OCI-LY1 (cell line): ENCODE measurements around the gene PIGT.

Experiments
- CTCF ChIP-seq: fragments of 200-600 bp; sonication (generic), shearing (Covaris generic); IDR thresholded peaks from 2 replicates; pipeline ENCODE4 v1.5.1; 2017; ENCODE audit warnings: mild to moderate bottlenecking, antibody characterized with exemption, low read length, moderate library complexity, mixed read lengths
- EZH2 ChIP-seq: fragments of 200-600 bp; sonication (generic), shearing (Covaris generic); IDR thresholded peaks from 2 replicates; pipeline ENCODE4 v1.8.0; 2017; ENCODE audit warnings: borderline replicate concordance, mixed run types, mild to moderate bottlenecking, antibody characterized with exemption, low read length, moderate library complexity, mixed read lengths

- TF ChIP-seq EZH2: no peak
- TF ChIP-seq CTCF: no peak
Measured at GRCh38 chr20:45399018-45399417, 16.9 kb upstream of the PIGT start.
